DMS153 (cell line): ENCODE data around the gene EPGN.

Experiments
- DNase-seq: peaks from one replicate; lab custom pipeline; 2025; lab: John Stamatoyannopoulos, UW

The EPGN gene

GRCh38 chr4:74308215-74308614, at the start of gene EPGN:
TSS of gene EPGN (plus strand) at chr4:74308470. CDS start at chr4:74308534, 64 bp downstream.
- DNase-seq: no peak

GRCh38 chr4:74258963-74259362, 49.3 kb upstream of the EPGN start:
- DNase-seq: no peak

- no peak for DNase-seq
Measured at GRCh38 chr4:74260036-74260435, 48.2 kb upstream of the EPGN start.

GRCh38 chr4:74262522-74262921, 45.7 kb upstream of the EPGN start:
- DNase-seq: no peak

GRCh38 chr4:74263551-74263950, 44.7 kb upstream of the EPGN start:
- DNase-seq: no peak

DNA sequence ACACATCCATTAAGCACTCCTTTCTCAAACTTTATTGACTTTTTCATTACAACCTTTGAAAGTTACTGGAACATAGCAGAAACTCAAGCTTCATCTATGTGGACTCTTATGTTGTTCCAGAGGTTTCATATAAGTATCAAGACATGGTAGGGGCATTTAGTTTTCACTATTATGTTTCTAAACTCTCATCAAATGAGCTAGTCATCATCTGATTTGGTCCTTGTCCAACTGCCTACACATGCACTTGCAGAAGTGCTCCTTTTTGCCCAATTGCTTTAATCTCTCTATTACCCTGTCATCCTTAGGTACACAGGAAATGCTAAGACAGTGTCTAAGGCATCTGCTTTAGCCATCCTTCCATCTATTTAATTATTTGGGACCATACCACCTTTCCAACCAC, 42.2 kb upstream of the EPGN start:
- DNase-seq: no peak

DNA sequence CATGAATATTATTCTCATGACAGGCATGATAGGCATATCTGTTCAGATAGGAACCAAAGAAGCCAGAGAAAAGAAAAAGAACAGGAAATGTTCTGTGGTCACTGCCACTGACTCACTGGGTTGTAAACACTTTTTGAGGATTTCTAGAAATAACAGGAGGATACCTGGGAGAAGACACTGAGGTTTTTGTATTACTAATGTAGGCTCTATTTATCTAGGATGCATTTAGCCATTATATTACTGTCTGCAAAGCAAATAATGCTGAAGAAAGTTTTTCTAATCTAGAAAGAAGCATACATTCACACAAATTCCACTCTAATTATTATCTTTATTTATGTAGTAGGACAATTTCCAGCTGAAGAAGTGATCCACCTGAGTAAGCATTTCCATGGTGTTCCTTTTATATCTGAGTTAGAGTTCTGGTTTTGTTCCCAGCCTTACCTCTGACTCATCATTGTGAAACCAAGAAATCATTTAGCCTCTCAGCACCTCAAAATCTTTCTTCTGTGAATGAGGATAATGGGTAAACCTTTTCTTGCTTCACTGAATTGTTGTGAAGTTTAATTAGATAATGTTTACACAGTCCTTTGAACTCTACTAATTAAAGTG, 40.2 kb upstream of the EPGN start:
- peak; percentile 32 for DNase-seq

GRCh38 chr4:74268643-74269042, 39.6 kb upstream of the EPGN start:
- DNase-seq: no peak

- DNase-seq: no peak
Measured at GRCh38 chr4:74278490-74278889, 29.8 kb upstream of the EPGN start.

- DNase-seq: no peak
Measured at GRCh38 chr4:74279716-74280115, 28.6 kb upstream of the EPGN start.

- DNase-seq: no peak
Measured at GRCh38 chr4:74282926-74283325, 25.3 kb upstream of the EPGN start.

GRCh38 chr4:74283614-74284013, 24.7 kb upstream of the EPGN start:
- DNase-seq: no peak

GRCh38 chr4:74284053-74284452, 24.2 kb upstream of the EPGN start:
- no peak for DNase-seq

GRCh38 chr4:74287164-74287563, 21.1 kb upstream of the EPGN start:
- DNase-seq: no peak

- no peak for DNase-seq
Measured at GRCh38 chr4:74287791-74288190, 20.5 kb upstream of the EPGN start.

DNA sequence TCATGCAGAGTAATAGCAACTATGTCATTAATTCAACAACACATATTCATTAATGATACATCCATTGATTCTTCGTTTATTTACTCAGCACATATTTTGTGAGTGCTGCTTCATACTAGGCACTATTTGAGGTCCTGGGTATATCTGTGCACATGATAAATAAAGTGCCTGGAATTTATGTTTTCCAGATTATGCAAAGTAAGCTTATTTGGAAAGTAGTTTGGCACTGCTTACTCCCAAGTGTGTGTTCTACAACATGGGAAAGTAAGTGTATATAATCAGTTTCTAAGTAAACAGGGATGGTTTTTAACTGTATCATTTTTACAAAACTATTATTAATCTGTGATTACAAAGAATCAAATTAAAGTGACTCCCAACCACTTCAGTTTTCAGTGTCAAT, 16.8 kb upstream of the EPGN start:
- DNase-seq: no peak

DNA sequence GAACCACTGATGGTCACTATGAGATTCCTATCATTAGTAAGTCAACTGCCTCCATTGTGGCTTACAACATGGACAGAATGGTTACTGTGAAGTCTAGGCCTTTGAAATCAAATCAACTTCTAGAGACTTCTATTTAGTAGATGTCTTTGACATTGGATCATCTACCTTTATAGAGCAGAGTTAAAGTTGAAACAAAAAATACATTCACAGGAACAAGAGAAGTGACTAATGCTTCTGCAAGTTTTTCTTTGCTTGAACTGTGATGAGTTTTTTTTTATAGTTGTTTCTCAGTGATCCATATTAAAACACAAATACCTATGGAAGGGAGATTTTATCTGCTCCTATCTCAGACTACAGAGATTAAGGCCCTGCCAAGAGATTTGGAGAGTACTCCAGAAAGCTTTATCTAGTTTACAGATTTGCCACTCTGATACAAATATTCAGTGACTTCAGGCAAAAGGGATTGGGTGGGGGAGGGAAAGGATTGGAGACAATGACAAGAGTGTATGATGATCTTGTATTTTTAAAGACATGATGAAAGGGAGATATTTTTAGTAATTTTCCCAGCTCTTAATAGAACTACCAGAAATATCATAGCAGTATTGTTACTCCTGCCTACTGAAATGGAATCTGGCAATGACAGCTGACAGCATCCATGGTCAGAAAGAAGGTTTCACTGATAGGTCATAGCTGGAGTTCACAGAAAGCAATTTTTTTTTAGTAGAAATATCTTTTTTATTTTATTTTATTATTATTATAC, 16.0 kb upstream of the EPGN start:
- DNase-seq: no peak

DNA sequence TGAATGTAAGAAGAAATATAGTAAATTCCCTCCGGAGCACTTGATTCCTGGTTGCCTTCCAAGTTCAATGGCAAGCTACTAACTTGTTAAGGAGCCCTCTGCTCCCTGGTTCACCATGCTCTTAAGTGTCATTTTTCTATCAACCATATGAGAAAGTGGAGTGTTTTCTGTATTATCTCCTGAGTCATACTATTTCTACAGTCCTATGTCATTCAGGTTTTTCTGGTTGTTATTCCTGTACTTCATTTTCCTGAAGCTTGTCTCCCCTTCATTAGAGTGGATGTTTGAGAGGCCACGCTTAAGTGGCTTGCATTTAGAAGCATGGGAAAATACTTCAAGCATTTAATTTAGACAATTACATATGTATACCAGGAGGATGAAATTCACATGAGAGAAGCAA, 14.7 kb upstream of the EPGN start:
- DNase-seq: no peak

GRCh38 chr4:74294681-74295080, 13.6 kb upstream of the EPGN start:
- DNase-seq: no peak

- DNase-seq: no peak
Measured at GRCh38 chr4:74297539-74297938, 10.7 kb upstream of the EPGN start.

DNA sequence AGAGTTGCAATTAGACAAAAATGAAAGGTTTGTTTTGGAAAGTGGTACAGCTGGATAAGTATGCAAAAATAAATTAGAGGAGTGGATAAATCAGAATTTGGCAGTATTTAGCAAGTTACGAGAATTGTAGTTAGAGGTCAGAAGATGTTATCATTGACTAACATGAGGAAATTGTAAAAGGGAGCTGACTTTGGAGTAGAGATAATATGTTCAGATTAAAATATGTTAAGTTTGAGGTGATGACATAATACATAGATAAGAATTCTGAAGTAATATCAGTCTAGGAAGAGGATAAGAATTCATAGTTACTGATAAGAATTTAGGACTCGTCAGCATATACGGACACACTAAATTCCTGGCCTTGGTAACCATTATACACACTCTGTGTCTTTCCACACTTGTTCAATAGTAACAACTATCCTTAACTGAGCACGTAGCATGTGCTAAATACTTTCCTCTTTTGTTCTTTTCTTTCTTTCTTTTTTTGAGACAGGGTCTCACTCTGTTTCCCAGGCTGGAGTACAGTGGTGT, 4.1 kb upstream of the EPGN start:
- no peak for DNase-seq

GRCh38 chr4:74305000-74305399, 3.3 kb upstream of the EPGN start:
- DNase-seq: no peak

DNA sequence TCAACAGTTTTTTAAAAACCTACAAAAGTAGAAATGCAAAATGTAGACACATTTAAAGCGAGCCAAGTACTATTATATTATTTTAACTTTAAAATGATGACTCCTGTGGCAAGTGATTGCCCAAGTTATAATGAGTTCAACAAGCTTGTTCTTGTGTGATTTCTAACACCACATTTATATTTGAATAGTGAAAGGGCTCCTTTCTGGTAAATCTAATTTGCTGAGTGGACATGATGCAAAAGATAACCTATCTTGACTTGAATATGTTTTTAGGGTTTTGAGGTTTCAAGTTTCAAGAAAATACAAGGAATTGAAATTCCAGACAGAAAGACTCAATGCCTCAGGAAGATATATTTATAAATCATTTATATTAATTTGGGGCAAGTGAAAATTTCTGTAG, 1.1 kb upstream of the EPGN start:
- no peak for DNase-seq

GRCh38 chr4:74309223-74309622, 953 bp downstream of the EPGN start:
- DNase-seq: no peak
